IMR-90 (cell line): ENCODE measurements around the gene HIVEP1. TPM values are rescaled to one million over a fixed set of nuclear protein-coding genes. Genes with fewer than 3 reads are reported as not detected.

ENCODE experiments used
- ATAC-seq: fragments of 200-7000 bp; cut with Tn5 transposase; 2 replicates; pipeline ENCODE4 v1.9.1; 2020; ENCODE audit warnings: low read depth, mild to moderate bottlenecking, moderate library complexity
- BruUV-seq: library from RNA; stranded (reverse); fragments of 400-500 nt; replicated peaks from 2 replicates; lab custom pipeline; 2021; lab: Mats Ljungman, UMichigan
- CTCF ChIA-PET: fragments of 300-600 bp; formaldehyde crosslinking; extraction: SDS; loops from one replicate; lab custom pipeline; 2021; ENCODE audit warnings: antibody characterized with exemption; lab: Yijun Ruan, JAX
- POLR2A ChIA-PET: fragments of 300-600 bp; sonication (Branson Sonifier 250); formaldehyde crosslinking; loops from one replicate; lab custom pipeline; 2022; ENCODE audit warnings: antibody characterized with exemption; ENCODE audit not compliant: unreplicated experiment; lab: Charles Lee
- DNase-seq: peaks from one replicate; pipeline ENCODE4 v3.0.0; 2013
- H2AFZ ChIP-seq: replicated peaks from 2 replicates; pipeline ENCODE3; 2013; ENCODE audit warnings: low read length, mild to moderate bottlenecking; ENCODE audit not compliant: poor library complexity
- H2AK5ac ChIP-seq: 2 replicates; pipeline ENCODE4 v1.6.1; 2013; ENCODE audit warnings: low read depth, low read length, inconsistent platforms
- H2AK9ac ChIP-seq: replicated peaks from 2 replicates; pipeline ENCODE3; 2013; ENCODE audit warnings: mild to moderate bottlenecking, low read depth, low read length, moderate library complexity; ENCODE audit not compliant: poor library complexity
- H2BK120ac ChIP-seq: 2 replicates; pipeline ENCODE4 v1.6.1; 2013; ENCODE audit warnings: low read depth, low read length, inconsistent platforms
- H2BK15ac ChIP-seq: 3 replicates; pipeline ENCODE4 v1.6.1; 2013; ENCODE audit warnings: low read depth, low read length, inconsistent platforms
- H2BK20ac ChIP-seq: 2 replicates; pipeline ENCODE4 v1.6.1; 2013; ENCODE audit warnings: low read depth, mild to moderate bottlenecking, inconsistent platforms, low read length, moderate library complexity
- H2BK5ac ChIP-seq: 2 replicates; pipeline ENCODE4 v1.6.1; 2013; ENCODE audit warnings: mild to moderate bottlenecking, low read depth, low read length, inconsistent platforms; ENCODE audit not compliant: poor library complexity, severe bottlenecking
- H3K14ac ChIP-seq: replicated peaks from 2 replicates; pipeline ENCODE4 v1.6.1; 2013; ENCODE audit warnings: low read depth, low read length, inconsistent platforms
- H3K18ac ChIP-seq: 2 replicates; pipeline ENCODE4 v1.6.1; 2013; ENCODE audit warnings: low read depth, low read length, control low read depth
- H3K23ac ChIP-seq: 2 replicates; pipeline ENCODE4 v1.6.1; 2013; ENCODE audit warnings: low read depth, low read length, inconsistent platforms
- H3K27ac ChIP-seq: 2 replicates; pipeline ENCODE4 v1.5.1; 2013; ENCODE audit warnings: mild to moderate bottlenecking, control low read depth, low read length; ENCODE audit not compliant: insufficient read depth
- H3K27me3 ChIP-seq: 2 replicates; pipeline ENCODE4 v1.6.1; 2013; ENCODE audit warnings: low read length; ENCODE audit not compliant: control insufficient read depth, insufficient read depth
- H3K36me3 ChIP-seq: 2 replicates; pipeline ENCODE4 v1.6.1; 2013; ENCODE audit warnings: low read length, mixed read lengths; ENCODE audit not compliant: control insufficient read depth, insufficient read depth
- H3K4ac ChIP-seq: 2 replicates; pipeline ENCODE4 v1.6.1; 2013; ENCODE audit warnings: low read depth, low read length, inconsistent platforms
- H3K4me1 ChIP-seq: 2 replicates; pipeline ENCODE4 v1.6.1; 2013; ENCODE audit warnings: low read length, mixed read lengths; ENCODE audit not compliant: control insufficient read depth, insufficient read depth
- H3K4me2 ChIP-seq: 2 replicates; pipeline ENCODE4 v1.6.1; 2013; ENCODE audit warnings: low read depth, mild to moderate bottlenecking, control low read depth, low read length, moderate library complexity
- H3K4me3 ChIP-seq: 2 replicates; pipeline ENCODE4 v1.5.1; 2013; ENCODE audit warnings: low read depth, mild to moderate bottlenecking, control low read depth, low read length, moderate library complexity; ENCODE audit not compliant: insufficient read depth
- H3K56ac ChIP-seq: 2 replicates; pipeline ENCODE4 v1.6.1; 2013; ENCODE audit warnings: low read length, inconsistent platforms; ENCODE audit not compliant: insufficient read depth; ENCODE audit errors: extremely low read depth
- H3K79me1 ChIP-seq, 2 experiments: 2 replicates each; pipeline ENCODE4 v1.6.1; 2013; ENCODE audit warnings: low read length in 2 of 2, inconsistent platforms in 1 of 2, low read depth in 1 of 2
- H3K9ac ChIP-seq: 2 replicates; pipeline ENCODE4 v1.6.1; 2013; ENCODE audit warnings: low read depth, low read length, control low read depth
- H3K9me1 ChIP-seq: 2 replicates; pipeline ENCODE4 v1.6.1; 2013; ENCODE audit warnings: low read length, inconsistent platforms; ENCODE audit not compliant: insufficient read depth
- H3K9me3 ChIP-seq: 2 replicates; pipeline ENCODE4 v1.6.1; 2013; ENCODE audit warnings: low read length; ENCODE audit not compliant: control insufficient read depth, insufficient read depth
- H4K20me1 ChIP-seq: 2 replicates; pipeline ENCODE4 v1.6.1; 2013; ENCODE audit warnings: low read length, inconsistent platforms; ENCODE audit not compliant: insufficient read depth
- H4K5ac ChIP-seq: 2 replicates; pipeline ENCODE4 v1.6.1; 2013; ENCODE audit warnings: mild to moderate bottlenecking, low read depth, low read length, control low read depth
- H4K8ac ChIP-seq, 2 experiments: 2 replicates each; pipeline ENCODE4 v1.6.1; 2013; ENCODE audit warnings: low read depth in 2 of 2, low read length in 2 of 2, control low read depth in 1 of 2, inconsistent platforms in 1 of 2
- H4K91ac ChIP-seq: 2 replicates; pipeline ENCODE4 v1.6.1; 2013; ENCODE audit warnings: low read depth, low read length, inconsistent platforms; ENCODE audit not compliant: insufficient read depth
- BHLHE40 ChIP-seq: fragments of 150-350 bp; IDR thresholded peaks from 2 replicates; pipeline ENCODE4 v1.6.1; 2016; ENCODE audit warnings: mild to moderate bottlenecking, low read depth, low read length
- MXI1 ChIP-seq: IDR thresholded peaks from 2 replicates; pipeline ENCODE4 v1.6.1; 2012; ENCODE audit warnings: low read depth, mild to moderate bottlenecking, low read length, moderate library complexity, borderline replicate concordance
- NFE2L2 ChIP-seq: fragments of 150-350 bp; IDR thresholded peaks from 2 replicates; pipeline ENCODE4 v1.6.1; 2016; ENCODE audit warnings: low read depth, mild to moderate bottlenecking, low read length
- RCOR1 ChIP-seq: IDR thresholded peaks from 2 replicates; pipeline ENCODE4 v1.6.1; 2012; ENCODE audit warnings: mild to moderate bottlenecking, low read length, improper control_type of control experiment; ENCODE audit not compliant: insufficient replicate concordance
- SMC3 ChIP-seq: fragments of 150-350 bp; IDR thresholded peaks from 2 replicates; pipeline ENCODE4 v1.6.1; 2016; ENCODE audit warnings: low read depth, mild to moderate bottlenecking, antibody characterized with exemption, low read length, moderate library complexity
- dilution Hi-C: fragments of 300-500 bp; cut with HindIII; formaldehyde crosslinking; loops from one replicate; pipeline ENCODE4 v1.14.3; 2018; ENCODE audit warnings: low sequenced_read_pairs; ENCODE audit not compliant: unreplicated experiment
- in situ Hi-C: fragments of 300-500 bp; cut with MboI; formaldehyde crosslinking; loops from 3 replicates; pipeline ENCODE4 v1.14.3; 2019; ENCODE audit warnings: low sequenced_read_pairs, inconsistent platforms, mixed read lengths
- intact Hi-C: fragments of 100-400 bp; cut with micrococcal nuclease; formaldehyde crosslinking; loops from 2 replicates; pipeline ENCODE4 v1.10.0; 2022
- polyA plus RNA-seq, 3 experiments: library from polyadenylated mRNA; depleted of rRNA; stranded (reverse); fragments of >200 nt; gene quantifications; 2 replicates each; pipeline ENCODE4 v1.2.3, GENCODE V29; 2012; ENCODE audit warnings: low replicate concordance in 1 of 3
- total RNA-seq: library from RNA; depleted of rRNA; stranded (reverse); fragments of >200 nt; gene quantifications from 2 replicates; pipeline ENCODE4 v1.2.3, GENCODE V29; 2012
- TF ChIP-seq, protein P1 (sequence below): conservative IDR thresholded peaks from 2 replicates; pipeline ENCODE4 v1.5.1; 2012; ENCODE audit warnings: mild to moderate bottlenecking, low read depth, low read length, improper control_type of control experiment
- TF ChIP-seq, protein P2 (sequence below): fragments of 150-350 bp; IDR thresholded peaks from 2 replicates; pipeline ENCODE4 v1.6.1; 2016; ENCODE audit warnings: low read depth, mild to moderate bottlenecking, low read length, moderate library complexity, borderline replicate concordance
- TF ChIP-seq, protein P3 (sequence below): fragments of 150-350 bp; IDR thresholded peaks from 2 replicates; pipeline ENCODE4 v1.6.1; 2017; ENCODE audit warnings: mild to moderate bottlenecking, antibody characterized with exemption, low read length, low read depth

HIVEP1 gene
- total and polyA plus RNA-seq, 2 of the 4 experiments (the other 2 are of a cell fraction), result 13.0 to 17.2 TPM

DNA sequence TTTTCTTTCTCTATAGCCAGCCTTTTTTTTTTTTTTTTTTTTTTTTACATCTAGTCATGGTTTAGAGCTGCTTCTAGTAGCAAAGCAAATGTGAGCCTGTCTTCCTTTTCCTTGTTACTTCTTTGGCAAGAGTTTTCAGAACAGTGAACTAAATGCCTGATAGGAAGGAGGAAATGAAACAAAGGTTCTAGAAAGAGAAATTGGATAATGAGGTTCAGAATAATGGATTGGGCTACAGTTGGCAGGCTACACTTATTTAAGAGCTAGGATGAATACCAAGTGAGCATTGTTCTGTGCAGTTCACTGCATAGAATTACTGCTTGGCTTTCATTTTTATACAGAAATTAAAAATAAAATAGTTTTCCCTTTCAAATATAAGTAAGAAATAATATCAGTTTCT, 78.6 kb downstream of the HIVEP1 start:
- POLR2A ChIA-PET, result no interaction called here
- H3K27me3 ChIP-seq, result no peaks in the 10 kb centered on the region
- in situ Hi-C loops, result no loop called here
- H4K8ac ChIP-seq, result no peak overlapping the region
- H3K36me3 ChIP-seq, result peaks cover 5% of the 10 kb centered on the region
- no peak overlapping the region for H4K91ac ChIP-seq
- intact Hi-C loops, result no loop called here
- no peak overlapping the region for H2AK5ac ChIP-seq
- H3K4me2 ChIP-seq, result no peak overlapping the region
- H3K27ac ChIP-seq, result no peak overlapping the region
- H2BK20ac ChIP-seq, result no peak overlapping the region
- no peak overlapping the region for H4K5ac ChIP-seq
- H2BK5ac ChIP-seq, result no peak overlapping the region
- H3K4me1 ChIP-seq, result peaks cover 2% of the 10 kb centered on the region; the same call in 1 of the 2 replicates
- no peak overlapping the region for H3K56ac ChIP-seq
- H3K23ac ChIP-seq, result no peak overlapping the region
- 0 out of 2 replicates have a peak, but pooled peaks cover 5% of the 10 kb centered on the region for H3K9me1 ChIP-seq
- no TSS peak for BruUV-seq
- no peak overlapping the region for H3K4me3 ChIP-seq
- peaks cover 6 to 16% of the 10 kb centered on the region in 2 experiments; a peak in 3 of 4 replicates for H3K79me1 ChIP-seq
- DNase-seq (no peak), ATAC-seq (no peak)
- no peak overlapping the region for H3K9ac ChIP-seq
- no peak overlapping the region for H2BK120ac ChIP-seq
- no peak overlapping the region for H3K4ac ChIP-seq
- CTCF ChIA-PET, result no interaction called here
- no peak overlapping the region for H2AFZ ChIP-seq
- H2AK9ac ChIP-seq, result no peak overlapping the region
- no peak overlapping the region for H3K18ac ChIP-seq
- TF ChIP-seq NFE2L2, result no peak
- no peak for TF ChIP-seq MXI1
- no peak for TF ChIP-seq SMC3
- no peak for TF ChIP-seq BHLHE40
- TF ChIP-seq, protein P1, sequence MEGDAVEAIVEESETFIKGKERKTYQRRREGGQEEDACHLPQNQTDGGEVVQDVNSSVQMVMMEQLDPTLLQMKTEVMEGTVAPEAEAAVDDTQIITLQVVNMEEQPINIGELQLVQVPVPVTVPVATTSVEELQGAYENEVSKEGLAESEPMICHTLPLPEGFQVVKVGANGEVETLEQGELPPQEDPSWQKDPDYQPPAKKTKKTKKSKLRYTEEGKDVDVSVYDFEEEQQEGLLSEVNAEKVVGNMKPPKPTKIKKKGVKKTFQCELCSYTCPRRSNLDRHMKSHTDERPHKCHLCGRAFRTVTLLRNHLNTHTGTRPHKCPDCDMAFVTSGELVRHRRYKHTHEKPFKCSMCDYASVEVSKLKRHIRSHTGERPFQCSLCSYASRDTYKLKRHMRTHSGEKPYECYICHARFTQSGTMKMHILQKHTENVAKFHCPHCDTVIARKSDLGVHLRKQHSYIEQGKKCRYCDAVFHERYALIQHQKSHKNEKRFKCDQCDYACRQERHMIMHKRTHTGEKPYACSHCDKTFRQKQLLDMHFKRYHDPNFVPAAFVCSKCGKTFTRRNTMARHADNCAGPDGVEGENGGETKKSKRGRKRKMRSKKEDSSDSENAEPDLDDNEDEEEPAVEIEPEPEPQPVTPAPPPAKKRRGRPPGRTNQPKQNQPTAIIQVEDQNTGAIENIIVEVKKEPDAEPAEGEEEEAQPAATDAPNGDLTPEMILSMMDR, result no peak
- TF ChIP-seq, protein P2, sequence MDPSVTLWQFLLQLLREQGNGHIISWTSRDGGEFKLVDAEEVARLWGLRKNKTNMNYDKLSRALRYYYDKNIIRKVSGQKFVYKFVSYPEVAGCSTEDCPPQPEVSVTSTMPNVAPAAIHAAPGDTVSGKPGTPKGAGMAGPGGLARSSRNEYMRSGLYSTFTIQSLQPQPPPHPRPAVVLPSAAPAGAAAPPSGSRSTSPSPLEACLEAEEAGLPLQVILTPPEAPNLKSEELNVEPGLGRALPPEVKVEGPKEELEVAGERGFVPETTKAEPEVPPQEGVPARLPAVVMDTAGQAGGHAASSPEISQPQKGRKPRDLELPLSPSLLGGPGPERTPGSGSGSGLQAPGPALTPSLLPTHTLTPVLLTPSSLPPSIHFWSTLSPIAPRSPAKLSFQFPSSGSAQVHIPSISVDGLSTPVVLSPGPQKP, result no peak
- TF ChIP-seq, protein P3, sequence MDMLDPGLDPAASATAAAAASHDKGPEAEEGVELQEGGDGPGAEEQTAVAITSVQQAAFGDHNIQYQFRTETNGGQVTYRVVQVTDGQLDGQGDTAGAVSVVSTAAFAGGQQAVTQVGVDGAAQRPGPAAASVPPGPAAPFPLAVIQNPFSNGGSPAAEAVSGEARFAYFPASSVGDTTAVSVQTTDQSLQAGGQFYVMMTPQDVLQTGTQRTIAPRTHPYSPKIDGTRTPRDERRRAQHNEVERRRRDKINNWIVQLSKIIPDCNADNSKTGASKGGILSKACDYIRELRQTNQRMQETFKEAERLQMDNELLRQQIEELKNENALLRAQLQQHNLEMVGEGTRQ, result no peak
- no peak for TF ChIP-seq RCOR1
- no peak overlapping the region for H2BK15ac ChIP-seq
- H3K9me3 ChIP-seq, result no peaks in the 10 kb centered on the region
- dilution Hi-C loops, result no loop called here
- no peaks in the 10 kb centered on the region for H4K20me1 ChIP-seq
- H3K14ac ChIP-seq, result no peak overlapping the region
